ENCODE results near the gene PIK3C2B.

The PIK3C2B gene

GRCh38 chr1:204494281-204495077, at the start of gene PIK3C2B:
Gene PIK3C2B, minus strand, starts transcription at chr1:204494805. Its CDS starts 25,003 bp downstream, at chr1:204469802.
- no peaks in the 10 kb centered on the region for H3K9me3 ChIP-seq (ENCODE audit: control insufficient read depth, low read length)
- peaks cover 11% of the 10 kb centered on the region for H3K79me2 ChIP-seq
- H3K9ac ChIP-seq = peak within 1 kb of the TSS; percentile 20
- H2AFZ ChIP-seq = peak within 1 kb of the TSS; percentile 96
- no peaks in the 10 kb centered on the region for H3K27me3 ChIP-seq (ENCODE audit: control insufficient read depth, insufficient read depth, low read length)
- no peaks in the 10 kb centered on the region for H3K36me3 ChIP-seq (ENCODE audit: control insufficient read depth, insufficient read depth, low read length)
- peak within 1 kb of the TSS; percentile 86 for H3K27ac ChIP-seq
- H3K4me2 ChIP-seq (ENCODE audit: low read length) = peak within 1 kb of the TSS; percentile 87
- peak within 1 kb of the TSS; percentile 64 for H3K4me3 ChIP-seq (ENCODE audit: low read depth, low read length)
- TF ChIP-seq, protein P1, sequence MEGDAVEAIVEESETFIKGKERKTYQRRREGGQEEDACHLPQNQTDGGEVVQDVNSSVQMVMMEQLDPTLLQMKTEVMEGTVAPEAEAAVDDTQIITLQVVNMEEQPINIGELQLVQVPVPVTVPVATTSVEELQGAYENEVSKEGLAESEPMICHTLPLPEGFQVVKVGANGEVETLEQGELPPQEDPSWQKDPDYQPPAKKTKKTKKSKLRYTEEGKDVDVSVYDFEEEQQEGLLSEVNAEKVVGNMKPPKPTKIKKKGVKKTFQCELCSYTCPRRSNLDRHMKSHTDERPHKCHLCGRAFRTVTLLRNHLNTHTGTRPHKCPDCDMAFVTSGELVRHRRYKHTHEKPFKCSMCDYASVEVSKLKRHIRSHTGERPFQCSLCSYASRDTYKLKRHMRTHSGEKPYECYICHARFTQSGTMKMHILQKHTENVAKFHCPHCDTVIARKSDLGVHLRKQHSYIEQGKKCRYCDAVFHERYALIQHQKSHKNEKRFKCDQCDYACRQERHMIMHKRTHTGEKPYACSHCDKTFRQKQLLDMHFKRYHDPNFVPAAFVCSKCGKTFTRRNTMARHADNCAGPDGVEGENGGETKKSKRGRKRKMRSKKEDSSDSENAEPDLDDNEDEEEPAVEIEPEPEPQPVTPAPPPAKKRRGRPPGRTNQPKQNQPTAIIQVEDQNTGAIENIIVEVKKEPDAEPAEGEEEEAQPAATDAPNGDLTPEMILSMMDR (IDR thresholded peaks at IDR 0.05) = peak; percentile 39
- H3K4me1 ChIP-seq = no peaks in the 10 kb centered on the region

- no peak overlapping the region for H3K27ac ChIP-seq
- no peak overlapping the region for H3K4me3 ChIP-seq (ENCODE audit: low read depth, low read length)
- H3K9ac ChIP-seq = no peak overlapping the region
- TF ChIP-seq, protein P1 (IDR thresholded peaks at IDR 0.05) = no peak
- no peaks in the 10 kb centered on the region for H3K9me3 ChIP-seq (ENCODE audit: control insufficient read depth, low read length)
- no peaks in the 10 kb centered on the region for H3K4me1 ChIP-seq
- no peaks in the 10 kb centered on the region for H3K36me3 ChIP-seq (ENCODE audit: control insufficient read depth, insufficient read depth, low read length)
- H3K79me2 ChIP-seq = no peaks in the 10 kb centered on the region
- H3K4me2 ChIP-seq (ENCODE audit: low read length) = no peak overlapping the region
- H2AFZ ChIP-seq = no peak overlapping the region
- no peaks in the 10 kb centered on the region for H3K27me3 ChIP-seq (ENCODE audit: control insufficient read depth, insufficient read depth, low read length)
These were observed 49.7 kb upstream of the PIK3C2B start for GRCh38 chr1:204544321-204544720.

DNA sequence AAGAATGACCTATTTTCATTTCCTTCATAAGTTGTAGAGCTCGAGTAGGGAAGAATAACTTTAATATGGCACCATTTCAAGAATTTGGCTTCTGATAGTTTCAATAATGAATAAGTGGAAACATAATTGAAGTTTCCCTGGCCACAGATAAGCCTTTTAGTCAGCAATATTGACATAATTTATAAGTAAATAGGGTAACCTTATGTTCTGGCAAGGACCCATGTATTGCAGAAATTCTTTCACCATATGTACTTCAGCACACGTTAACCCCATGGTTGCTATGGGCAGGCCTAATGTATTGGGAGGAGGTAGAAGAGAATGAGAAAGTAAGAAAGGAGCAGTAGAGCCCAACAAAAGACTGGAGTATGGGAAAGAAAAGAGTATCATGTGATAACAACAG, 47.0 kb upstream of the PIK3C2B start:
- Histone ChIP-seq H3K9me3 (ENCODE audit: control insufficient read depth, low read length) (no peaks in the 10 kb centered on the region), H3K4me1 (no peaks in the 10 kb centered on the region), H3K79me2 (no peaks in the 10 kb centered on the region), H3K4me2 (ENCODE audit: low read length) (no peak overlapping the region), H3K9ac (no peak overlapping the region), H3K4me3 (ENCODE audit: low read depth, low read length) (no peak overlapping the region), H3K27ac (no peak overlapping the region), H3K36me3 (ENCODE audit: control insufficient read depth, insufficient read depth, low read length) (no peaks in the 10 kb centered on the region), H2AFZ (no peak overlapping the region), H3K27me3 (ENCODE audit: control insufficient read depth, insufficient read depth, low read length) (no peaks in the 10 kb centered on the region)
- TF ChIP-seq, protein P1 (IDR thresholded peaks at IDR 0.05) = no peak

DNA sequence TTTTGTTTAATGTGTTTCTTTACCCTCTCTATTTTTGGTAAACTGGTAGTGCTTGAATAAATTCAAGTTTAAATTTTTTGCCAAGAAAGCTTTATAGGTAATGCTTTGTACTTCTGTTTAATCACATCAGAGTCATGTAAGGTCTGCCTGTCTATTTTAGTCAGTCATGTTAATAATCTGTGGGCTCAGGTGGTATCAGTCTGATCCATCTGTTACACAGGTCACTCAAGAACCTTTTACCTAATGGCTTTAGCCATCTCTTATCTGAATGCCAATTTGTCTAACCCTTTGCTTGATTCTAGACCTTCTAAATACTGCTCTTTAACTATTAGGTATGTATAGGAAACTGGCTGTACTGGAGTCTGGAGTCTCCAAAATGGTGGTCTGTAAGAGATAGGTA, 38.2 kb upstream of the PIK3C2B start:
- Histone ChIP-seq H3K27me3 (ENCODE audit: control insufficient read depth, insufficient read depth, low read length) (no peaks in the 10 kb centered on the region), H3K36me3 (ENCODE audit: control insufficient read depth, insufficient read depth, low read length) (no peaks in the 10 kb centered on the region), H3K27ac (no peak overlapping the region), H3K4me2 (ENCODE audit: low read length) (no peak overlapping the region), H3K4me1 (peaks cover 3% of the 10 kb centered on the region), H2AFZ (no peak overlapping the region), H3K9me3 (ENCODE audit: control insufficient read depth, low read length) (no peaks in the 10 kb centered on the region), H3K9ac (no peak overlapping the region), H3K79me2 (no peaks in the 10 kb centered on the region), H3K4me3 (ENCODE audit: low read depth, low read length) (no peak overlapping the region)
- TF ChIP-seq, protein P1 (IDR thresholded peaks at IDR 0.05) = no peak

DNA sequence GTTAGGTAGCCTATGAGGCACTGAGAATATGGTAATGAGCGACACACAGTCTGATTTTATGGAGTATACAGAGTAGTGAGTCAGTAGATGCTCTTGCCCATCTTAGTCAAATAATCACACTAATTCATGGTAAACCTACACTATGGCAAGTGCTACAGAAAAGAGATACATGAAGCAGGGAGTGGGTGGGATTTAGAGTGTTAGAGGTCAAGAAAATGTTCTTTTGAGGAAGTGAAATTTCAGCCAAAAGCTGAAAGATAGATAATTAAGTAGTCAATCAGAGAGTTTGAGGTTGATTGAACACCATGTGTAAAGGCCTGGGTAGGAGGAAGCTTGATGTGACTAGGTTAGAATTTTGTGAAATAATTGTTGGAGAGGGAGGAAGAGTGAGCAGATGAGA, 36.3 kb upstream of the PIK3C2B start:
- Histone ChIP-seq H3K27me3 (ENCODE audit: control insufficient read depth, insufficient read depth, low read length) (no peaks in the 10 kb centered on the region), H3K9ac (no peak overlapping the region), H3K36me3 (ENCODE audit: control insufficient read depth, insufficient read depth, low read length) (no peaks in the 10 kb centered on the region), H3K4me1 (peaks cover 3% of the 10 kb centered on the region), H3K4me3 (ENCODE audit: low read depth, low read length) (no peak overlapping the region), H3K9me3 (ENCODE audit: control insufficient read depth, low read length) (no peaks in the 10 kb centered on the region), H3K4me2 (ENCODE audit: low read length) (no peak overlapping the region), H2AFZ (no peak overlapping the region), H3K27ac (no peak overlapping the region), H3K79me2 (no peaks in the 10 kb centered on the region)
- TF ChIP-seq, protein P1 (IDR thresholded peaks at IDR 0.05) = no peak

Data from parathyroid adenoma (tissue), 2 donors.